ENCODE measurements around the gene NDUFS2. TPM values are rescaled to one million over a fixed set of nuclear protein-coding genes. Genes with fewer than 3 reads are reported as not detected.

Gene NDUFS2
- total and polyA plus RNA-seq, 9 of the 15 experiments (the other 6 are each of a cell fraction or from before 2014, with no cell fraction given), result 70.0 to 176 (median 141) TPM

DNA sequence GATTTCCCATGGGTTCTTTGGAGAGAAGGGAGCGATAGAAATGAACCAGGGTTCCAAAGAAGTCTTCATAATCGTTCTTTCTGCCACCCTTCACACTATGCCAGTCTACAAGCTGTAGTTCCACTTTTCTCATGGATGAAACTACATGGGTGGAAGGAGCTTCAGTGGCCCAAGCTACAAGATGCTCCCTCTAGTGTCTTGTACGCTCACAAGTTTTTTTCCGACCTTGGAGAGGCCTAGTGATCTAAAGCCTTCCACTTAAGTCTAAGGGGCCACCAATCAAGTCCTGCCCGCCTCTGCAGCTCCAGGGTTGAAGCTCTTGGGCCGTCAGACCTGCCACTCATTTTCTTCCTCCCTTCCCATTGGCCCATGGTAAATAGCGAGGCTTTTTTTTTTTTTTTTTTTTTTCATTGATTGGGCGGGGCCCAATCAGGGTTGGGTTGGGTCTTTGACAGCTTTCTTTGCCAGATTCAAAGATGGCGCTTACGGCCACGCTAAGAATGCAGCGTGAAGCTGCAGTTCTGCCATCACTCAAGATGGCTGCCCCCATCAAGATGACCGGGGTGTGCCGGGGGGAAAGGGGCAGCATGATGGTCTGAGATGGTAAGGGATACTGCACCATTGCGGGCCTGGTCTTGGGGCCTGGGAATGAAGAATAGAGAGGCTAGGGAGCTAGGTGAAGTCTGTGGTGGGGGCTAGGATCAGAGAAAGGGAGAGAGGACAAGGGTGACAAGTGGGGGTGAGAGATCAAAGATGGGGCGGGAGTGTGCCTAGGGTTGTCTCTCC is 23.6 kb downstream of the NDUFS2 start, which contains the start of gene TOMM40L (continued):
- TF ChIP-seq GTF2A2 (tag; IDR thresholded peaks at IDR 0.05) (no peak), CBX1 (IDR thresholded peaks at IDR 0.05; ENCODE audit: low read depth) (no peak), NCOR1 (IDR thresholded peaks at IDR 0.05) (no peak), ZNF668 (CRISPR knock-in tag; IDR thresholded peaks at IDR 0.05) (no peak), HNRNPK (IDR thresholded peaks at IDR 0.05; ENCODE audit: low read depth, low read length, poor library complexity, severe bottlenecking) (no peak), ZNF695 (CRISPR knock-in tag; IDR thresholded peaks at IDR 0.05) (no peak), ZNF75A (CRISPR knock-in tag; IDR thresholded peaks at IDR 0.05) (no peak), OTX1 (CRISPR knock-in tag; IDR thresholded peaks at IDR 0.05) (no peak), NFATC3 (IDR thresholded peaks at IDR 0.05) (no peak), HMG20B (CRISPR knock-in tag; IDR thresholded peaks at IDR 0.05) (no peak), SP2 (IDR thresholded peaks at IDR 0.05; ENCODE audit: extremely low read depth, low read depth, low read length, poor library complexity, severe bottlenecking) (peak; percentile 69), DNMT1 (IDR thresholded peaks at IDR 0.05) (no peak), EGR1 (conservative IDR thresholded peaks at IDR 0.05) (no peak), NFRKB (IDR thresholded peaks at IDR 0.05; ENCODE audit: low read depth) (peak; percentile 99), FOXJ2 (tag; IDR thresholded peaks at IDR 0.05) (no peak), MTA3 (IDR thresholded peaks at IDR 0.05; ENCODE audit: borderline replicate concordance) (peak; percentile 2; the same call in 1 of the 2 replicates), MBD2 (IDR thresholded peaks at IDR 0.05; ENCODE audit: borderline replicate concordance, low read depth) (peak; percentile 92), RHOXF2B (CRISPR knock-in tag; conservative IDR thresholded peaks at IDR 0.05) (no peak)
- TF ChIP-seq, protein P1, sequence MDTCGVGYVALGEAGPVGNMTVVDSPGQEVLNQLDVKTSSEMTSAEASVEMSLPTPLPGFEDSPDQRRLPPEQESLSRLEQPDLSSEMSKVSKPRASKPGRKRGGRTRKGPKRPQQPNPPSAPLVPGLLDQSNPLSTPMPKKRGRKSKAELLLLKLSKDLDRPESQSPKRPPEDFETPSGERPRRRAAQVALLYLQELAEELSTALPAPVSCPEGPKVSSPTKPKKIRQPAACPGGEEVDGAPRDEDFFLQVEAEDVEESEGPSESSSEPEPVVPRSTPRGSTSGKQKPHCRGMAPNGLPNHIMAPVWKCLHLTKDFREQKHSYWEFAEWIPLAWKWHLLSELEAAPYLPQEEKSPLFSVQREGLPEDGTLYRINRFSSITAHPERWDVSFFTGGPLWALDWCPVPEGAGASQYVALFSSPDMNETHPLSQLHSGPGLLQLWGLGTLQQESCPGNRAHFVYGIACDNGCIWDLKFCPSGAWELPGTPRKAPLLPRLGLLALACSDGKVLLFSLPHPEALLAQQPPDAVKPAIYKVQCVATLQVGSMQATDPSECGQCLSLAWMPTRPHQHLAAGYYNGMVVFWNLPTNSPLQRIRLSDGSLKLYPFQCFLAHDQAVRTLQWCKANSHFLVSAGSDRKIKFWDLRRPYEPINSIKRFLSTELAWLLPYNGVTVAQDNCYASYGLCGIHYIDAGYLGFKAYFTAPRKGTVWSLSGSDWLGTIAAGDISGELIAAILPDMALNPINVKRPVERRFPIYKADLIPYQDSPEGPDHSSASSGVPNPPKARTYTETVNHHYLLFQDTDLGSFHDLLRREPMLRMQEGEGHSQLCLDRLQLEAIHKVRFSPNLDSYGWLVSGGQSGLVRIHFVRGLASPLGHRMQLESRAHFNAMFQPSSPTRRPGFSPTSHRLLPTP (IDR thresholded peaks at IDR 0.05; ENCODE audit: borderline replicate concordance, extremely low read depth, insufficient read length), result no peak
- TF ChIP-seq, protein P2, sequence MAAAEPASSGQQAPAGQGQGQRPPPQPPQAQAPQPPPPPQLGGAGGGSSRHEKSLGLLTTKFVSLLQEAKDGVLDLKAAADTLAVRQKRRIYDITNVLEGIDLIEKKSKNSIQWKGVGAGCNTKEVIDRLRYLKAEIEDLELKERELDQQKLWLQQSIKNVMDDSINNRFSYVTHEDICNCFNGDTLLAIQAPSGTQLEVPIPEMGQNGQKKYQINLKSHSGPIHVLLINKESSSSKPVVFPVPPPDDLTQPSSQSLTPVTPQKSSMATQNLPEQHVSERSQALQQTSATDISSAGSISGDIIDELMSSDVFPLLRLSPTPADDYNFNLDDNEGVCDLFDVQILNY (CRISPR knock-in tag; IDR thresholded peaks at IDR 0.05), result no peak
- TF ChIP-seq, protein P3, sequence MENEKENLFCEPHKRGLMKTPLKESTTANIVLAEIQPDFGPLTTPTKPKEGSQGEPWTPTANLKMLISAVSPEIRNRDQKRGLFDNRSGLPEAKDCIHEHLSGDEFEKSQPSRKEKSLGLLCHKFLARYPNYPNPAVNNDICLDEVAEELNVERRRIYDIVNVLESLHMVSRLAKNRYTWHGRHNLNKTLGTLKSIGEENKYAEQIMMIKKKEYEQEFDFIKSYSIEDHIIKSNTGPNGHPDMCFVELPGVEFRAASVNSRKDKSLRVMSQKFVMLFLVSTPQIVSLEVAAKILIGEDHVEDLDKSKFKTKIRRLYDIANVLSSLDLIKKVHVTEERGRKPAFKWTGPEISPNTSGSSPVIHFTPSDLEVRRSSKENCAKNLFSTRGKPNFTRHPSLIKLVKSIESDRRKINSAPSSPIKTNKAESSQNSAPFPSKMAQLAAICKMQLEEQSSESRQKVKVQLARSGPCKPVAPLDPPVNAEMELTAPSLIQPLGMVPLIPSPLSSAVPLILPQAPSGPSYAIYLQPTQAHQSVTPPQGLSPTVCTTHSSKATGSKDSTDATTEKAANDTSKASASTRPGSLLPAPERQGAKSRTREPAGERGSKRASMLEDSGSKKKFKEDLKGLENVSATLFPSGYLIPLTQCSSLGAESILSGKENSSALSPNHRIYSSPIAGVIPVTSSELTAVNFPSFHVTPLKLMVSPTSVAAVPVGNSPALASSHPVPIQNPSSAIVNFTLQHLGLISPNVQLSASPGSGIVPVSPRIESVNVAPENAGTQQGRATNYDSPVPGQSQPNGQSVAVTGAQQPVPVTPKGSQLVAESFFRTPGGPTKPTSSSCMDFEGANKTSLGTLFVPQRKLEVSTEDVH (IDR thresholded peaks at IDR 0.05; ENCODE audit: low read depth, partially characterized antibody), result no peak
- TF ChIP-seq, protein P4, sequence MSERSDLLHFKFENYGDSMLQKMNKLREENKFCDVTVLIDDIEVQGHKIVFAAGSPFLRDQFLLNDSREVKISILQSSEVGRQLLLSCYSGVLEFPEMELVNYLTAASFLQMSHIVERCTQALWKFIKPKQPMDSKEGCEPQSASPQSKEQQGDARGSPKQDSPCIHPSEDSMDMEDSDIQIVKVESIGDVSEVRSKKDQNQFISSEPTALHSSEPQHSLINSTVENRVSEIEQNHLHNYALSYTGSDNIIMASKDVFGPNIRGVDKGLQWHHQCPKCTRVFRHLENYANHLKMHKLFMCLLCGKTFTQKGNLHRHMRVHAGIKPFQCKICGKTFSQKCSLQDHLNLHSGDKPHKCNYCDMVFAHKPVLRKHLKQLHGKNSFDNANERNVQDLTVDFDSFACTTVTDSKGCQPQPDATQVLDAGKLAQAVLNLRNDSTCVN (CRISPR knock-in tag; IDR thresholded peaks at IDR 0.05), result no peak
